OCI-LY3 (cell line): ENCODE results near the gene CNIH3.
"Not testable (repeated sequence)": the region's sequence is repeated elsewhere in the genome, so short reads cannot be mapped to it uniquely, and the experiment has no call there.

ENCODE experiments used
- H2AFZ ChIP-seq: fragments of 200-600, 300-600 bp; shearing (Covaris generic); 2 replicates; pipeline ENCODE4 v1.6.0; 2014; ENCODE audit warnings: antibody characterized with exemption, low read depth, low read length
- H3K27ac ChIP-seq: fragments of 200-600, 300-600 bp; sonication (generic); 2 replicates; pipeline ENCODE4 v1.5.1; 2014; ENCODE audit warnings: mild to moderate bottlenecking, low read length, moderate library complexity, mixed read lengths
- H3K27me3 ChIP-seq: fragments of 200-600, 300-600 bp; sonication (generic); 2 replicates; pipeline ENCODE4 v1.6.1; 2014; ENCODE audit warnings: low read depth, low read length, mixed read lengths
- H3K36me3 ChIP-seq: fragments of 200-600, 300-600 bp; sonication (generic); replicated peaks from 2 replicates; pipeline ENCODE3; 2014; ENCODE audit warnings: low read depth, low read length, mixed read lengths
- H3K4me1 ChIP-seq: fragments of 300-600, 200-600 bp; sonication (generic); 2 replicates; pipeline ENCODE4 v1.6.1; 2014; ENCODE audit warnings: low read length, mixed read lengths
- H3K4me2 ChIP-seq: fragments of 200-600, 300-600 bp; sonication (generic); 2 replicates; pipeline ENCODE4 v1.6.1; 2014; ENCODE audit warnings: low read length, mixed read lengths
- H3K4me3 ChIP-seq: fragments of 300-600, 200-600 bp; sonication (generic); 2 replicates; pipeline ENCODE4 v1.5.1; 2014; ENCODE audit warnings: antibody characterized with exemption, mild to moderate bottlenecking, low read length, moderate library complexity
- H3K79me2 ChIP-seq: fragments of 300-600, 200-600 bp; shearing (Covaris generic); 2 replicates; pipeline ENCODE4 v1.6.1; 2014; ENCODE audit warnings: mild to moderate bottlenecking, low read length, mixed read lengths
- H3K9ac ChIP-seq: fragments of 300-600, 200-600 bp; shearing (Covaris generic); 2 replicates; pipeline ENCODE4 v1.6.0; 2014; ENCODE audit warnings: mild to moderate bottlenecking, low read length, moderate library complexity
- H3K9me3 ChIP-seq: fragments of 200-600, 300-600 bp; shearing (Covaris generic); 2 replicates; pipeline ENCODE4 v1.6.1; 2014; ENCODE audit warnings: low read length, mixed read lengths; ENCODE audit not compliant: insufficient read depth
- H4K20me1 ChIP-seq: fragments of 200-600, 300-600 bp; sonication (generic); 2 replicates; pipeline ENCODE4 v1.6.1; 2016; ENCODE audit warnings: low read length, mixed read lengths; ENCODE audit not compliant: insufficient read depth
- EZH2phosphoT487 ChIP-seq: fragments of 200-600 bp; shearing (Covaris generic); IDR thresholded peaks from 2 replicates; pipeline ENCODE4 v1.6.1; 2018; ENCODE audit warnings: antibody characterized with exemption, mixed run types, low read depth
- TF ChIP-seq, protein P1 (sequence below): fragments of 200-600, 300-600 bp; sonication (generic); IDR thresholded peaks from 2 replicates; pipeline ENCODE4 v1.5.1; 2014; ENCODE audit warnings: antibody characterized with exemption, low read length, low read depth

CNIH3 gene

DNA sequence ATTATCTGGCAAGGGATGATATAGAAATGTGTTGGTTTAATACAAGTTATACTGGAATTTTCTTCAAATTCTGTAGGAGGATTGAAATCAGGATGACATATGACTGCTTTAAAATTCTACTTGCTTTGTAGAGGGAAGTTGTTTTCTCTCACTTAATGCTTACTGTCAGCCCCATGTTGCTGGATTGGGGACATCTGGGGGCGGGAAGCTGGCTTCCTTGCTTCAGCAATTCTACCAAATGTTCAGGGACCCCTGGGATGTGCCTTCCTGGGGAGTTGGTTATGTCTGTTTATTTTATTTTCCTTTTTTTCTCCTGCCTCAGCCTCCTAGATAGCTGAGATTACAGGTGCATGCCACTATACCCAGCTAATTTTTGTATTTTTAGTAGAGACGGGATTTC is 63.5 kb downstream of the CNIH3 start:
- Histone ChIP-seq H4K20me1 (no peaks in the 10 kb centered on the region), H3K4me2 (no peak overlapping the region), H3K4me3 (no peak overlapping the region), H3K36me3 (no peaks in the 10 kb centered on the region), H3K4me1 (peaks cover 19% of the 10 kb centered on the region), H3K9me3 (no peaks in the 10 kb centered on the region), H3K9ac (no peak overlapping the region), H3K27ac (no peak overlapping the region), H2AFZ (no peak overlapping the region), H3K79me2 (no peaks in the 10 kb centered on the region), H3K27me3 (0 out of 2 replicates have a peak, but pooled peaks cover under 1% of the 10 kb centered on the region)
- TF ChIP-seq EZH2phosphoT487, result no peak
- TF ChIP-seq, protein P1, sequence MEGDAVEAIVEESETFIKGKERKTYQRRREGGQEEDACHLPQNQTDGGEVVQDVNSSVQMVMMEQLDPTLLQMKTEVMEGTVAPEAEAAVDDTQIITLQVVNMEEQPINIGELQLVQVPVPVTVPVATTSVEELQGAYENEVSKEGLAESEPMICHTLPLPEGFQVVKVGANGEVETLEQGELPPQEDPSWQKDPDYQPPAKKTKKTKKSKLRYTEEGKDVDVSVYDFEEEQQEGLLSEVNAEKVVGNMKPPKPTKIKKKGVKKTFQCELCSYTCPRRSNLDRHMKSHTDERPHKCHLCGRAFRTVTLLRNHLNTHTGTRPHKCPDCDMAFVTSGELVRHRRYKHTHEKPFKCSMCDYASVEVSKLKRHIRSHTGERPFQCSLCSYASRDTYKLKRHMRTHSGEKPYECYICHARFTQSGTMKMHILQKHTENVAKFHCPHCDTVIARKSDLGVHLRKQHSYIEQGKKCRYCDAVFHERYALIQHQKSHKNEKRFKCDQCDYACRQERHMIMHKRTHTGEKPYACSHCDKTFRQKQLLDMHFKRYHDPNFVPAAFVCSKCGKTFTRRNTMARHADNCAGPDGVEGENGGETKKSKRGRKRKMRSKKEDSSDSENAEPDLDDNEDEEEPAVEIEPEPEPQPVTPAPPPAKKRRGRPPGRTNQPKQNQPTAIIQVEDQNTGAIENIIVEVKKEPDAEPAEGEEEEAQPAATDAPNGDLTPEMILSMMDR, result no peak

DNA sequence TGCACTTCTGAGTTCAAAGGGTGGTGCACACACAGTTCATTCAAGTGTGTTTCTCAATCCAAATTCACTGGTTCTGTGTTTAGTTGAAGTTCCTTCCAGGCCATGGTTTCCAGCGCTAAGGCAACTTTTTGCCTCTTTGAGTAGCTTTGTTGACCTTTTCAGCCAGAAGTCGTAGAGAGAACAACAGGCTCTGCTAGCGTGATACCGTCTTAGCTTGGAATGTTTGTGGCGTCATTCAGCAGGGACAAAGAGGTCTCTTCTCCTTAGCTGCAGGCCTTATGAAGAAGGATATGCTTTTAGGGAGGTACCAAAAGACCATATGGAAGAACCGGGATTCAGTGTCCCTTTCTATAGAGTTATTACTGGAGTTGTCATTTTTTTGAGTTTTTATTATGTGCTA is 65.7 kb downstream of the CNIH3 start:
- no peaks in the 10 kb centered on the region for H3K4me1 ChIP-seq
- peaks cover 8% of the 10 kb centered on the region; the same call in 1 of the 2 replicates for H3K27me3 ChIP-seq
- H3K4me3 ChIP-seq, result no peak overlapping the region

GRCh38 chr1:224683936-224684335 is 67.8 kb downstream of the CNIH3 start:
- H4K20me1 ChIP-seq, result no peaks in the 10 kb centered on the region
- peaks cover 18% of the 10 kb centered on the region; the same call in 1 of the 2 replicates for H3K27me3 ChIP-seq
- no peak overlapping the region for H3K27ac ChIP-seq
- H3K4me1 ChIP-seq, result no peaks in the 10 kb centered on the region
- H3K9ac ChIP-seq, result no peak overlapping the region
- H3K36me3 ChIP-seq, result no peaks in the 10 kb centered on the region
- H3K79me2 ChIP-seq, result no peaks in the 10 kb centered on the region
- no peak overlapping the region for H3K4me3 ChIP-seq
- no peak overlapping the region for H3K4me2 ChIP-seq
- H2AFZ ChIP-seq, result no peak overlapping the region
- no peaks in the 10 kb centered on the region for H3K9me3 ChIP-seq
- TF ChIP-seq, protein P1, result no peak

More for the DNA sequence above, 65.7 kb downstream of the CNIH3 start:
- Histone ChIP-seq H3K79me2 (no peaks in the 10 kb centered on the region), H3K27ac (no peak overlapping the region), H3K9me3 (no peaks in the 10 kb centered on the region), H2AFZ (no peak overlapping the region), H3K36me3 (no peaks in the 10 kb centered on the region), H3K9ac (no peak overlapping the region), H4K20me1 (no peaks in the 10 kb centered on the region), H3K4me2 (no peak overlapping the region)
- TF ChIP-seq, protein P1, result no peak
- TF ChIP-seq EZH2phosphoT487, result no peak

DNA sequence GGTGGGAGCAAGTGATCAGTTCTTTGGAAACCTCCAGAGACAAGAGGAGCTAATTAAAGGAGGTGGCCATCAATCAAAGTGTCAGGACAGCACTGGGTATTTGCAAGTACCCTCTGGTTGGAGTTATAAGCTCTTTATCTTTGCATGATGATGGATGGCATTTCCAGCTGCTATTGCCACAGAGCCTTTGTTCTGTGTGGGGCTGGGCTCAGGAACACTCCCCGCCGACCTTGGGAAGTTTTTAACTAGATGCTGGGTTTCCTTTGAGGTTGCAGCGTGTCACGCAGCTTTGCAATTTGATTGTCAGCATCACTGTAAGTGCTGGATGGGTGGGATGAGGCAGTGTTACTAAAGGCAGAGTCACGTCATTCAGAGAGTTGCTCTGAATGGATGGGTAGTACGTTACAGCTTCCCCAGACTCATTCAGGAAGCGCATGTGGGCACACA is 68.9 kb downstream of the CNIH3 start:
- Histone ChIP-seq H3K27ac (no peak overlapping the region), H4K20me1 (no peaks in the 10 kb centered on the region), H3K79me2 (no peaks in the 10 kb centered on the region), H3K4me2 (no peak overlapping the region), H3K4me3 (no peak overlapping the region), H3K9me3 (no peaks in the 10 kb centered on the region), H3K27me3 (peaks cover 18% of the 10 kb centered on the region; the same call in 1 of the 2 replicates), H3K36me3 (no peaks in the 10 kb centered on the region), H2AFZ (no peak overlapping the region), H3K9ac (no peak overlapping the region), H3K4me1 (no peaks in the 10 kb centered on the region)
- TF ChIP-seq, protein P1, result no peak
- no peak for TF ChIP-seq EZH2phosphoT487

DNA sequence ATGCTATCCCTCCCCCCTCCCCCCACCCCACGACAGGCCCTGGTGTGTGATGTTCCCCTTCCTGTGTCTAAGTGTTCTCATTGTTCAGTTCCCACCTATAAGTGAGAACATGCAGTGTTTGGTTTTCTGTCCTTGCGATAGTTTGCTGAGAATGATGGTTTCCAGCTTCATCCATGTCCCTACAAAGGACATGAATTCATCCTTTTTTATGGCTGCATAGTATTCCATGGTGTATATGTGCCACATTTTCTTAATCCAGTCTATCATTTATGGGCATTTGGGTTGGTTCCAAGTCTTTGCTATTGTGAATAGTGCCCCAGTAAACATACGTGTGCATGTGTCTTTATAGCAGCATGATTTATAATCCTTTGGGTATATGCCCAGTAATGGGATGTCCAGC is 70.0 kb downstream of the CNIH3 start:
- H2AFZ ChIP-seq, H3K4me2 ChIP-seq, H4K20me1 ChIP-seq, H3K79me2 ChIP-seq, H3K9ac ChIP-seq, H3K9me3 ChIP-seq, H3K4me1 ChIP-seq, H3K27ac ChIP-seq, H3K4me3 ChIP-seq, H3K36me3 ChIP-seq: not testable (repeated sequence)
- H3K27me3 ChIP-seq, result peaks cover 18% of the 10 kb centered on the region; the same call in 1 of the 2 replicates
